ENCODE data around the gene CTNNA1.
"Not testable (repeated sequence)": the region's sequence is repeated elsewhere in the genome, so short reads cannot be mapped to it uniquely, and the experiment has no call there.

Gene CTNNA1

GRCh38 chr5:138809391-138809790 lies 56.2 kb downstream of the CTNNA1 start (continued):
- TF ChIP-seq ZSCAN18 (tag by site-specific recombination; IDR thresholded peaks at IDR 0.05) (no peak), ZFP69B (tag by site-specific recombination; IDR thresholded peaks at IDR 0.05) (no peak)

GRCh38 chr5:138810861-138811260 lies 57.6 kb downstream of the CTNNA1 start:
- POLR2A ChIA-PET; H3K4me1 ChIP-seq (ENCODE audit: control insufficient read depth, insufficient read depth, low read length); CTCF ChIA-PET; H3K9me3 ChIP-seq (ENCODE audit: control insufficient read depth, insufficient read depth, low read depth, low read length); H3K4me3 ChIP-seq (ENCODE audit: low read depth, low read length); H3K27ac ChIP-seq (ENCODE audit: extremely low read depth, low read depth, low read length): not testable (repeated sequence)
- peaks cover 21 to 34% of the 10 kb centered on the region in 2 experiments for H3K36me3 ChIP-seq (ENCODE audit: control insufficient read depth in 2 of 2, insufficient read depth in 1 of 2, low read length in 2 of 2)

GRCh38 chr5:138815529-138815928 lies 62.3 kb downstream of the CTNNA1 start:
- H3K27ac ChIP-seq (ENCODE audit: extremely low read depth, low read depth, low read length): no peak overlapping the region
- ChIA-PET CTCF (interaction anchor here (0.7 to 1.4 kb wide), 2 partner anchors 9 to 11 kb away, joined by 3 to 7 read pairs; no protein-coding TSS in a partner anchor), POLR2A (no interaction called here)
- peaks cover 28 to 47% of the 10 kb centered on the region in 2 experiments for H3K36me3 ChIP-seq (ENCODE audit: control insufficient read depth in 2 of 2, insufficient read depth in 1 of 2, low read length in 2 of 2)
- no peak overlapping the region for H3K4me3 ChIP-seq (ENCODE audit: low read depth, low read length)
- H3K9me3 ChIP-seq (ENCODE audit: control insufficient read depth, insufficient read depth, low read depth, low read length): no peaks in the 10 kb centered on the region
- H3K4me1 ChIP-seq (ENCODE audit: control insufficient read depth, insufficient read depth, low read length): no peaks in the 10 kb centered on the region
- TF ChIP-seq, protein P1, sequence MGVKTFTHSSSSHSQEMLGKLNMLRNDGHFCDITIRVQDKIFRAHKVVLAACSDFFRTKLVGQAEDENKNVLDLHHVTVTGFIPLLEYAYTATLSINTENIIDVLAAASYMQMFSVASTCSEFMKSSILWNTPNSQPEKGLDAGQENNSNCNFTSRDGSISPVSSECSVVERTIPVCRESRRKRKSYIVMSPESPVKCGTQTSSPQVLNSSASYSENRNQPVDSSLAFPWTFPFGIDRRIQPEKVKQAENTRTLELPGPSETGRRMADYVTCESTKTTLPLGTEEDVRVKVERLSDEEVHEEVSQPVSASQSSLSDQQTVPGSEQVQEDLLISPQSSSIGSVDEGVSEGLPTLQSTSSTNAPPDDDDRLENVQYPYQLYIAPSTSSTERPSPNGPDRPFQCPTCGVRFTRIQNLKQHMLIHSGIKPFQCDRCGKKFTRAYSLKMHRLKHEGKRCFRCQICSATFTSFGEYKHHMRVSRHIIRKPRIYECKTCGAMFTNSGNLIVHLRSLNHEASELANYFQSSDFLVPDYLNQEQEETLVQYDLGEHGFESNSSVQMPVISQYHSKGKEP (tag by site-specific recombination; IDR thresholded peaks at IDR 0.05): no peak
- TF ChIP-seq WT1 (tag by site-specific recombination; IDR thresholded peaks at IDR 0.05) (no peak), ZNF776 (tag by site-specific recombination; IDR thresholded peaks at IDR 0.05; ENCODE audit: borderline replicate concordance) (no peak), REPIN1 (tag by site-specific recombination; IDR thresholded peaks at IDR 0.05; ENCODE audit: low read depth) (no peak), ZNF629 (tag by site-specific recombination; IDR thresholded peaks at IDR 0.05) (no peak), HOXC10 (CRISPR knock-in tag; IDR thresholded peaks at IDR 0.05) (no peak), ZNF362 (tag by site-specific recombination; IDR thresholded peaks at IDR 0.05) (no peak), ZNF157 (tag by site-specific recombination; IDR thresholded peaks at IDR 0.05) (no peak), ZNF24 (tag by site-specific recombination; IDR thresholded peaks at IDR 0.05) (no peak), ZSCAN23 (tag by site-specific recombination; IDR thresholded peaks at IDR 0.05) (no peak), CTCF (tag by site-specific recombination; IDR thresholded peaks at IDR 0.05) (no peak), ZNF580 (tag by site-specific recombination; IDR thresholded peaks at IDR 0.05) (no peak), ZNF585B (tag by site-specific recombination; IDR thresholded peaks at IDR 0.05) (no peak), HOXA7 (CRISPR knock-in tag; IDR thresholded peaks at IDR 0.05; ENCODE audit: borderline replicate concordance) (no peak), MYNN (tag by site-specific recombination; IDR thresholded peaks at IDR 0.05; ENCODE audit: borderline replicate concordance) (no peak)
- TF ChIP-seq, protein P2, sequence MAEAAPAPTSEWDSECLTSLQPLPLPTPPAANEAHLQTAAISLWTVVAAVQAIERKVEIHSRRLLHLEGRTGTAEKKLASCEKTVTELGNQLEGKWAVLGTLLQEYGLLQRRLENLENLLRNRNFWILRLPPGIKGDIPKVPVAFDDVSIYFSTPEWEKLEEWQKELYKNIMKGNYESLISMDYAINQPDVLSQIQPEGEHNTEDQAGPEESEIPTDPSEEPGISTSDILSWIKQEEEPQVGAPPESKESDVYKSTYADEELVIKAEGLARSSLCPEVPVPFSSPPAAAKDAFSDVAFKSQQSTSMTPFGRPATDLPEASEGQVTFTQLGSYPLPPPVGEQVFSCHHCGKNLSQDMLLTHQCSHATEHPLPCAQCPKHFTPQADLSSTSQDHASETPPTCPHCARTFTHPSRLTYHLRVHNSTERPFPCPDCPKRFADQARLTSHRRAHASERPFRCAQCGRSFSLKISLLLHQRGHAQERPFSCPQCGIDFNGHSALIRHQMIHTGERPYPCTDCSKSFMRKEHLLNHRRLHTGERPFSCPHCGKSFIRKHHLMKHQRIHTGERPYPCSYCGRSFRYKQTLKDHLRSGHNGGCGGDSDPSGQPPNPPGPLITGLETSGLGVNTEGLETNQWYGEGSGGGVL (tag by site-specific recombination; IDR thresholded peaks at IDR 0.05): no peak

Data from HEK293 (cell line).